Peyer's patch (tissue), 4 donors: ENCODE measurements around the gene CTSC. TPM values are rescaled to one million over a fixed set of nuclear protein-coding genes. Genes with fewer than 3 reads are reported as not detected.

Experiments used
- DNase-seq, 3 donors: peaks; one replicate each; pipeline ENCODE4 v3.0.0-alpha.2; 2017 to 2019
- H3K27ac ChIP-seq, 4 donors: fragments of 200-600 bp; sonication (generic); one replicate each; pipeline ENCODE4 v1.5.1; 2016 to 2019
- H3K27me3 ChIP-seq, 2 donors: fragments of 200-600 bp; sonication (generic); one replicate each; pipeline ENCODE4 v1.5.1; 2019
- H3K36me3 ChIP-seq, 3 donors: fragments of 200-600 bp; sonication (generic); one replicate each; pipeline ENCODE4 v1.5.1; 2016 to 2019
- H3K4me1 ChIP-seq, 4 donors: fragments of 200-600 bp; sonication (generic); one replicate each; pipeline ENCODE4 v1.5.1; 2016 to 2019
- H3K4me3 ChIP-seq, 4 donors: fragments of 200-600 bp; sonication (generic); 1 replicate in 3 of 4; 2 replicates in 1 of 4; pipeline ENCODE4 v1.5.1; 2016 to 2019; ENCODE audit warnings: mild to moderate bottlenecking in 1 of 4
- H3K9me3 ChIP-seq, 4 donors: fragments of 200-600 bp; sonication (generic); one replicate each; pipeline ENCODE4 v1.5.1; 2016 to 2019; ENCODE audit warnings: mild to moderate bottlenecking in 1 of 4
- CTCF ChIP-seq, 6 experiments: fragments of 450-650 bp in 4 of 6; fragments of 200-600 bp in 2 of 6; sonication (generic) in 1 of 6; IDR thresholded peaks; one replicate each; pipeline ENCODE4 v1.5.1; 2017 to 2019; ENCODE audit warnings: antibody characterized with exemption in 6 of 6, mild to moderate bottlenecking in 3 of 6, moderate library complexity in 1 of 6
- POLR2A ChIP-seq, 2 donors: fragments of 450-650 bp; IDR thresholded peaks; one replicate each; pipeline ENCODE4 v1.5.1; 2017; ENCODE audit warnings: antibody characterized with exemption in 2 of 2, mild to moderate bottlenecking in 2 of 2, moderate library complexity in 2 of 2
- total RNA-seq, 4 donors: library from RNA; depleted of rRNA; stranded (reverse); fragments of >200 nt; gene quantifications; one replicate each; pipeline ENCODE4 v1.1.0, GENCODE V29; 2016

The CTSC gene
- total RNA-seq: 10 to 100 TPM; 38.5 to 66.8 (median 43.0) TPM

GRCh38 chr11:88337181-88337986, at the start of gene CTSC:
TSS of gene CTSC (minus strand) at chr11:88337736. CDS start at chr11:88337672, 64 bp downstream.
- Histone ChIP-seq H3K4me3 (peak within 1 kb of the TSS; percentile 59 to 84 (median 80)), H3K9me3 (no peaks in the 10 kb centered on the region), H3K27me3 (no peaks in the 10 kb centered on the region), H3K4me1 (peaks cover 0 to 4% (median 0%) of the 10 kb centered on the region in 4 donors), H3K36me3 (peaks cover 0 to 7% (median 0%) of the 10 kb centered on the region in 3 donors), H3K27ac (peak within 1 kb of the TSS; percentile 86 to 93 (median 87))
- TF ChIP-seq POLR2A (IDR thresholded peaks at IDR 0.05): peak; percentile 60 to 80
- peak in 1 of 6 experiments; percentile 6 for TF ChIP-seq CTCF (IDR thresholded peaks at IDR 0.05)
- DNase-seq: peak; percentile 95 to 99 (median 97)

GRCh38 chr11:88384669-88385005, 47.1 kb upstream of the CTSC start:
- Histone ChIP-seq H3K36me3 (no peaks in the 10 kb centered on the region), H3K27ac (no peak overlapping the region), H3K4me3 (no peak overlapping the region), H3K4me1 (no peaks in the 10 kb centered on the region), H3K9me3 (no peaks in the 10 kb centered on the region), H3K27me3 (no peaks in the 10 kb centered on the region)
- TF ChIP-seq CTCF (IDR thresholded peaks at IDR 0.05): no peak
- TF ChIP-seq POLR2A (IDR thresholded peaks at IDR 0.05): no peak
- no peak for DNase-seq

- no peak overlapping the region for H3K4me3 ChIP-seq
- no peaks in the 10 kb centered on the region for H3K4me1 ChIP-seq
- no peak for DNase-seq
- H3K36me3 ChIP-seq: no peaks in the 10 kb centered on the region
- TF ChIP-seq POLR2A (IDR thresholded peaks at IDR 0.05) (no peak), CTCF (IDR thresholded peaks at IDR 0.05) (no peak)
- no peak overlapping the region for H3K27ac ChIP-seq
- H3K9me3 ChIP-seq: no peaks in the 10 kb centered on the region
- H3K27me3 ChIP-seq: no peaks in the 10 kb centered on the region
These were observed 46.6 kb upstream of the CTSC start for GRCh38 chr11:88384004-88384668.

GRCh38 chr11:88383447-88383846, 45.9 kb upstream of the CTSC start:
- Histone ChIP-seq H3K4me3 (no peak overlapping the region), H3K27me3 (no peaks in the 10 kb centered on the region), H3K4me1 (no peaks in the 10 kb centered on the region), H3K36me3 (no peaks in the 10 kb centered on the region), H3K27ac (no peak overlapping the region), H3K9me3 (no peaks in the 10 kb centered on the region)
- TF ChIP-seq CTCF (IDR thresholded peaks at IDR 0.05) (no peak), POLR2A (IDR thresholded peaks at IDR 0.05) (no peak)
- DNase-seq: no peak

GRCh38 chr11:88379130-88379529, 41.6 kb upstream of the CTSC start:
- no peaks in the 10 kb centered on the region for H3K27me3 ChIP-seq
- no peaks in the 10 kb centered on the region for H3K9me3 ChIP-seq
- TF ChIP-seq CTCF (IDR thresholded peaks at IDR 0.05) (no peak), POLR2A (IDR thresholded peaks at IDR 0.05) (no peak)
- H3K4me3 ChIP-seq: no peak overlapping the region
- H3K36me3 ChIP-seq: no peaks in the 10 kb centered on the region
- DNase-seq: no peak
- no peak overlapping the region for H3K27ac ChIP-seq
- no peaks in the 10 kb centered on the region for H3K4me1 ChIP-seq
